NCI-H748 (cell line): ENCODE results near the gene GLCCI1.

ENCODE experiments used
- DNase-seq: peaks from one replicate; lab custom pipeline; 2025; ENCODE audit not compliant: unreplicated experiment; lab: John Stamatoyannopoulos, UW

The GLCCI1 gene

GRCh38 chr7:7968544-7969305, at the start of gene GLCCI1:
Gene GLCCI1 (plus strand): TSS chr7:7968796. CDS start chr7:7969351, 555 bp downstream.
- peak; percentile 99 for DNase-seq

GRCh38 chr7:7919449-7919945, 49.1 kb upstream of the GLCCI1 start:
- DNase-seq = no peak

GRCh38 chr7:7920056-7920455, 48.5 kb upstream of the GLCCI1 start:
- no peak for DNase-seq

DNA sequence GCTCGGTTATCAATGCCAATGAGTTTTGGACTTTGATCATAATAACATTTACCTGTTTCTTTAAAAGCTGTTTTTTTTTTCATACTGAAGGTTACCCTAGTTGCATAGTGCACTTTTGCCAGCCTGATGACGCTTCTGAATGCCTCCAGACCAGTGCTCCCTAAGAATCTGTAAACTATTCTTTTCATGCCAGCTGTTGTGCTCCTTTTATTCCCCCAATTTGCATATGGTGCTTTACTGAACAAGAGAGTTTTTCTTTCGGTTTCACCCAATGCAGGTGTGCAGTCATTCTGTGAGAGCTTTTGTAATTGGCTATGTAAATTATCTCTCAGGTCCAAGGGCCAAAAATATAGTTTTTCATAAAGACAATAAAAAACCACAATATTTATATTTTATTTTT, 48.1 kb upstream of the GLCCI1 start:
- no peak for DNase-seq

DNA sequence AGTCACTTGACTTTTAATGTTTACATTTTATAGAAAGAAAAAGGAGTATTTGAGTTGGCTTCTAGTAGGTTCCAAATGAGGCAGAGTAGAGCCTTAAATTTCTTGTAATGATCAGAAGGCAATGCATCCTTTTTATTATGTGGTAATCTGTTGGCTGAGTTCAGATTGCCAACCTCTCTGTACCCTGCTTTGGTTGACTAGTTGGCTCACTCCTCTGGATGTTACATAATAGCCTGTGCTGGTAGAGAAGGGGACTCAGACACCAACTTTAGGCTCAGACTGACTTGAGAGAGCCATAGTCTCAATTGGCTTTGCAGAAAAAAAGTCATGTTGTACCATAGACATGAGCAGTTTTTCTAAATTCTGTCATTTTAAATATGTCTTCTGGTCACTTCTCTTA, 46.8 kb upstream of the GLCCI1 start:
- peak; percentile 6 for DNase-seq

- peak; percentile 59 for DNase-seq
These were observed 45.8 kb upstream of the GLCCI1 start for GRCh38 chr7:7922684-7923385.

DNA sequence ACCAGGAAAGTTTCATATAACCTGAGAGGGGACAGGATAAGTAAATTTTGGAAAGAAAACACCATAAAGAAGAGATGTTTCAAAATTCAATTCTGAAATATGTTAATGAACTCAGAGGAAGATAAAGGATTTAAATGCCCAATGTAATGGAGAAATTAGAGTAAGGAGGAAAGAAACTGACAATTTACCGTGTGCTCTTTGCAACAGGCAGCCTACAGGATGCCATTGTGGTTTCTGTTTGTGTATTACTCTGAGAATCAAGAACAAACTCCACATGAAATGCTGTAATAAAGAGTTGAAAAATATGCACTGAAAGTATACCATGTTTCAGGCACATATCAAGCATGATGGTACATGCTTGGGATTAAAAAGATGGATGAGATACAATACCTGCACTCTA, 44.8 kb upstream of the GLCCI1 start:
- no peak for DNase-seq

- DNase-seq = no peak
These were observed 44.3 kb upstream of the GLCCI1 start for GRCh38 chr7:7924303-7924702.

DNA sequence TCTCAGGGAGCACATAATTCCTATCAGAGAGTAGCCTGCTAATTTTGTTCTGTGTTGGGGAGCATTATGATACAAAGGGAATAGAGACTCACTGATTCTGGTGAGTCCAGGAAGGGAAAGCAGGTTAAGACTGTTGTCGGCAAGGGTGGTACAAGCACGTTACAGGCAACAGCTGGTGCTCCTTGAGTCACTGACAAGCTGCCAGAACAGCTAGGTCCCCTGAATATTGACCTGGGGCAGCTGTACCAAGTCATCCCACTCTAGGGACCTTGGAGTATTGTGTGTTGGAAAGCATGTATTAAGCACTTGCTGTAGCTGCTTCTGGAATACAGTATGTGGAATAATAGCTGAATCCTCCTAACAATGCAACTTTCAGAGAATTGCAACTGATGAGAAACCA, 37.0 kb upstream of the GLCCI1 start:
- DNase-seq = no peak

DNA sequence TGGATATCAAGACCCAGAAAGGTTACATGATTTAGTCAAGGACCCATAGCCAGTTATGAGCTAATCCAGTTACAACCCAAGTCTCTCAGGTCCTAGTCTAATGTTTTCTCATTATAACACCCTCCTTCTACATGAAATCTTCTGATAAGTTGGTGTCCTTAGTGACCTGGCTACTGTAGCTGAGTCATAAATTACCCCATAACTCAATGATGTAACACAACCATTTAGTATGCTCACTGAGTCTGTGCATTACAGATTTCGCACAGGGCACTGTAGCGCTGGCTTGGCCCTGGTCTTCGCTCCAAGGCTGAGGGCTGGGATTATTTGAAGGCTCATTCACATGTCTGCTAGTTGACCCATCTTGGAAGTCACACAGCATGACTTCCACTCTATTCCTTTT, 36.0 kb upstream of the GLCCI1 start:
- DNase-seq = no peak

DNA sequence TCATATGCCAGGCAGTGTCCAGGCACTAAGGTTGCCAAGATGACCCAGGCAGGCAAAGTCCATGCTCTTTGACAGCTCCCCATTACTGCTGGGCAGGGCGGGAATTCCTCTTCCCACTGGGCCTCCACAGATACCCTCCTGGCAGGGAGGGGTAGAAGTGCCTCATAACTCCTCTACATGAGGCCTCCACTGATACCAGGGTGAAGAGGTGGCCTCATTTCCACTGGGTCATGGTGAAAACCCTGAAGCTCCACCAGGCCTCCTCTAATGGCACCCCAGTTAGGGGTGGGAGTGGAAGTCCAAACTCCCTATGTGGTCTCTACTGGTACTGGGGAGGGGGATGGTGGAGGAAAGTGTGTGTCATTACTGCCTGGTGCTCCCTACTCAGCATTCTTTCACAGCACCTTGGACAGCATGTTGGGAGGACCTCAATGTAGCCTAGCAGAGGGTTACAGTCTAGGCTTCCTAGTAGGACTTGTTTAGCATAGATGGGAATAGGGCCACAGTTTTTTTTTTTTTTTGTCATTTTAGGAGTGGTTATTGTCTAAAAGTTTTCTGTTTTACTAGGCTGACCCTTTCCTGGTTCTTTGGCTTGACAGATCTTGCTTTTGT, 34.6 kb upstream of the GLCCI1 start:
- no peak for DNase-seq

GRCh38 chr7:7934945-7935344, 33.7 kb upstream of the GLCCI1 start:
- DNase-seq = no peak

GRCh38 chr7:7938471-7938870, 30.1 kb upstream of the GLCCI1 start:
- no peak for DNase-seq

- DNase-seq = no peak
These were observed 24.6 kb upstream of the GLCCI1 start for GRCh38 chr7:7943951-7944350.

DNA sequence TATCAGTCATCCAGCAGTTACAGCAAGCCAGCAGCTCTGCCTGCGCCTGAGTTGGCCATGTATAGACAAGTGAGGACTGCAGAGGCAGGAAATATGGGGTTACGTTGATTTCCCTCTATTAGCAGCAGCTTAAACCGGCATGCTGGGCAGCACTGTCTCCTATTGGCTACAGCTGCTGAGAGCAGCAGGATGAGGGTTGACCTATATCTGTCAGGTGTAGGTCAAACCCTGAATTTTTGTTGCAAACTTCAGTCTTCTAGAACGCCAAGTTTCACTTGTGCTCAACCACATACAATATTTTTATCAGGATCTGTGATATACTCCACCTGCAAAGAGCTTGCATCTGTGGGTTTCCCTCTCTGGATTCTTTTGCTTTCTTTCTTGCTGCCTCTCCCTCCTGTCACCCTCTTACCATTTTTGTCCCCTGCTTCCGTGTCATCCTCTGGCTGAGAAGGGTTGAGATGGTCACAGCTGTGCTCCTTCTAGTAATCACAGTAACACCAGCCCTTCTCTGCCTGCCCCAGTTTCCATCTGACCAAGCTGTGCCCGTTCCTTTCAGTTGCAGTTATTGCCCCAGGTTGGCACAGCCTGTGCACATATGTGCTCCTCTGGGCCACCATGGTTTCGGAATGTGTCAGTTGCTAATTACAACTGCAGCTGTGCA, 23.8 kb upstream of the GLCCI1 start:
- DNase-seq = no peak

DNA sequence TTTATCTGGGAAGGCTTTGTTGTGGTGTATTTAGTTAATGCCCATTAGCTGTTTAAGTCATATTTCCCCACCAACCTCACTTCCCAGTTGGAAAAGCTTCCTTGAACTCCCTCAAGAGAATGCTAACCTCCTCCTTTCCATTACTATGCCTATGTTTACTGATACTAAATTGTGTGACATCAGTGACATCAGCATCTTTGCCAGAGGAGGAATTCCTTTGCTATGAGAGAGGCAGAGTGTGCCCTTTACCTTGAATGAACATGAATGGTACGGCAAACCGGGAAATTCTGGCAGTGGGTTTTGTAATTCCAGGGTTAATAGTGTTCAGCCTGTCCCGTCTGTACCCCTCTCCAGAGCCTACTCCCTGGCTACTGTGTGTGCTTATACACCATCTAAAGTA, 22.1 kb upstream of the GLCCI1 start:
- DNase-seq = no peak

DNA sequence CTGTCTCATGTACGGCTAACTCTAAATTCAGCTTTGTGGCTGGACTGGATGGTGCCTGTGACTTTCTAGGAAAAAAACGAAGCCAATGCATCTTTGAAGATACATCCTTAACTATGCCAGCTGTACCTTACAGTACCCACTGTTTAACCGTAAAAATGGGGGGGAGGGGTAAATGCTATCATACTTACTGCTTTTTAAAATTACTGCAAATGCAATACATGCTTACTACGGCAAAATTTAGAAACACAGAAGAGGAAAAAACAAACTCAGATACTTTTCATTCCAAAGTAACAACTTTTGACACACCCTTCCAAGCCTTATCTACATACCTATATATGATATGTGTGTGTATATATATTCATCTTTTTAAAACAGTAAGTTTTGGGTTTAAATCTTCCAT, 20.4 kb upstream of the GLCCI1 start:
- DNase-seq = no peak

DNA sequence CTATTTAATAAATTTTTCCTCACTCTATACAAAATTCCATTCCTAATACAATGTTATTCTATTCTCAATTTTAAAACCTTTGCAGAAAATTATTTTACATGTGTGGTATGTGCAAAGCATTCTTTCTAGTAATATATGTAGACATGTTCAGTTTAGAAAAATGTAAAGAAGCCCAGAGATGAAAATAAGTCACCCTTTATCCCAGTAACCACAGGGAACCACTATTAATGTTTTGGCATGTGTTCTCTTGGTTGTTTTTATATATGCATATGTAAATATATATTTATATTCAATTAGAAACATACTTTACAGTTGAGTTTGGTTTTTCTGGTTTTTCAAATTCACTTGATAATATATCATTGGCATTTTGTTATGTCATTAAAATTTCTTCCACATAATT, 14.8 kb upstream of the GLCCI1 start:
- no peak for DNase-seq

- DNase-seq = peak; percentile 91
These were observed 12.0 kb upstream of the GLCCI1 start for GRCh38 chr7:7956531-7957128.

GRCh38 chr7:7957513-7957912, 11.1 kb upstream of the GLCCI1 start:
- DNase-seq = no peak
